IMR-90 (cell line): ENCODE measurements around the gene DEFB114.

ENCODE experiments used
- CTCF ChIP-seq: conservative IDR thresholded peaks from 2 replicates; pipeline ENCODE4 v1.5.1; 2012; ENCODE audit warnings: mild to moderate bottlenecking, low read depth, low read length, improper control_type of control experiment
- POLR2A ChIP-seq: IDR thresholded peaks from 2 replicates; pipeline ENCODE4 v1.6.1; 2012; ENCODE audit warnings: mild to moderate bottlenecking, low read depth, low read length
- USF2 ChIP-seq: fragments of 150-350 bp; IDR thresholded peaks from 2 replicates; pipeline ENCODE4 v1.6.1; 2017; ENCODE audit warnings: mild to moderate bottlenecking, antibody characterized with exemption, low read length, low read depth

- no peak for TF ChIP-seq CTCF
- TF ChIP-seq POLR2A, result no peak
- no peak for TF ChIP-seq USF2
These were observed 2.4 kb upstream of the DEFB114 start for GRCh38 chr6:49966334-49966733.
